ENCODE measurements around the gene AGK. TPM values are rescaled to one million over a fixed set of nuclear protein-coding genes. Genes with fewer than 3 reads are reported as not detected.
A peak's percentile ranks its signal among the peaks of the same experiment; 100 is the strongest.
"Not testable (repeated sequence)": the region's sequence is repeated elsewhere in the genome, so short reads cannot be mapped to it uniquely, and the experiment has no call there.

AGK gene
- polyA plus RNA-seq, 3 donors from 2014 or later = 104 to 125 (median 108) TPM

- H3K4me1 Mint-ChIP-seq = peaks cover 73 to 96% of the 10 kb centered on the region in 2 donors
- peaks cover 6 to 8% (median 6%) of the 10 kb centered on the region in 3 donors for H3K27me3 Mint-ChIP-seq (ENCODE audit: low read depth in 3 of 3)
- H3K9me3 Mint-ChIP-seq = peaks cover 0 to 7% (median under 1%) of the 10 kb centered on the region in 6 donors
- H3K36me3 Mint-ChIP-seq = peaks cover 40 to 67% (median 51%) of the 10 kb centered on the region in 3 donors
- DNase-seq = no peak
- peak overlapping the region in 1 of 5 donors; percentile 9 for H3K4me3 Mint-ChIP-seq
- H3K27ac Mint-ChIP-seq = peak overlapping the region; percentile 18 to 81 (median 61)
Observed at GRCh38 chr7:141562036-141562435, 10.8 kb downstream of the AGK start.

GRCh38 chr7:141562543-141562942 lies 11.3 kb downstream of the AGK start:
- DNase-seq = no peak
- peaks cover 68 to 96% of the 10 kb centered on the region in 2 donors for H3K4me1 Mint-ChIP-seq
- H3K27ac Mint-ChIP-seq = peak overlapping the region in 4 of 6 donors; percentile 18 to 81 (median 61)
- H3K36me3 Mint-ChIP-seq = peaks cover 41 to 66% (median 49%) of the 10 kb centered on the region in 3 donors
- H3K4me3 Mint-ChIP-seq = no peak overlapping the region
- peaks cover 0 to 7% (median under 1%) of the 10 kb centered on the region in 6 donors for H3K9me3 Mint-ChIP-seq
- H3K27me3 Mint-ChIP-seq (ENCODE audit: low read depth in 3 of 3) = peaks cover 6 to 8% (median 6%) of the 10 kb centered on the region in 3 donors

DNA sequence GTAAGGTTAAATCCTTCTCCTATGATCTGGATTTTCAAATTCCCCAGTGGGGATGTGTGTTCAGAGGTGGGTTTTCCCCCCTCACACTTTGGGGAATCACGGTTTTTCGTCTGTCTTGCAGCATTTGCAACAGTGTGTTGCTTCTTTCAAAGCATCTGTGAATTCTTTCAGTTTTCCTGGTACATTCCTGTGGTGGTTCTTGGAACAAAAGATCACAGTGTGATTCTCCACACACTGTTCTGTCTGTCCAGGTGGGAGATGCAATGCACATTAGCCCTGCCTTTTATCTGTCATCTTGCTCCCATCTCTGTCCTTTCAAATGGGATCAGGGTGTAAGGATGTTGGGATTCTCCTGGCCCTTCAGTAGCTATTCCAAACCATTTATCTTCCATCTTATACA lies 11.8 kb downstream of the AGK start:
- Mint-ChIP-seq H3K9me3 (peaks cover 0 to 7% (median under 1%) of the 10 kb centered on the region in 6 donors), H3K36me3 (peaks cover 41 to 68% (median 49%) of the 10 kb centered on the region in 3 donors), H3K4me3 (peak overlapping the region in 1 of 5 donors; percentile 7), H3K27ac (peak overlapping the region in 4 of 6 donors; percentile 8 to 90 (median 8)), H3K4me1 (peaks cover 63 to 96% of the 10 kb centered on the region in 2 donors), H3K27me3 (ENCODE audit: low read depth in 3 of 3) (peaks cover 6 to 8% (median 6%) of the 10 kb centered on the region in 3 donors)
- DNase-seq = no peak

GRCh38 chr7:141563956-141564623 lies 12.9 kb downstream of the AGK start:
- H3K9me3 Mint-ChIP-seq = peaks cover 0 to 7% (median 0%) of the 10 kb centered on the region in 6 donors
- no peak for DNase-seq
- H3K4me3 Mint-ChIP-seq = no peak overlapping the region
- H3K27me3 Mint-ChIP-seq (ENCODE audit: low read depth in 3 of 3) = peaks cover 0 to 2% (median 0%) of the 10 kb centered on the region in 3 donors
- H3K4me1 Mint-ChIP-seq = peaks cover 52 to 89% of the 10 kb centered on the region in 2 donors
- peak overlapping the region; percentile 58 to 90 (median 70) for H3K27ac Mint-ChIP-seq
- peaks cover 41 to 72% (median 50%) of the 10 kb centered on the region in 3 donors for H3K36me3 Mint-ChIP-seq

- peaks cover 36 to 76% of the 10 kb centered on the region in 2 donors for H3K4me1 Mint-ChIP-seq
- no peak for DNase-seq
- H3K27me3 Mint-ChIP-seq (ENCODE audit: low read depth in 3 of 3) = no peaks in the 10 kb centered on the region
- no peak overlapping the region for H3K4me3 Mint-ChIP-seq
- no peaks in the 10 kb centered on the region for H3K9me3 Mint-ChIP-seq
- H3K36me3 Mint-ChIP-seq = peaks cover 33 to 66% (median 48%) of the 10 kb centered on the region in 3 donors
- H3K27ac Mint-ChIP-seq = peak overlapping the region in 2 of 6 donors; percentile 7 to 13
Observed at GRCh38 chr7:141567432-141567831, 16.2 kb downstream of the AGK start.

DNA sequence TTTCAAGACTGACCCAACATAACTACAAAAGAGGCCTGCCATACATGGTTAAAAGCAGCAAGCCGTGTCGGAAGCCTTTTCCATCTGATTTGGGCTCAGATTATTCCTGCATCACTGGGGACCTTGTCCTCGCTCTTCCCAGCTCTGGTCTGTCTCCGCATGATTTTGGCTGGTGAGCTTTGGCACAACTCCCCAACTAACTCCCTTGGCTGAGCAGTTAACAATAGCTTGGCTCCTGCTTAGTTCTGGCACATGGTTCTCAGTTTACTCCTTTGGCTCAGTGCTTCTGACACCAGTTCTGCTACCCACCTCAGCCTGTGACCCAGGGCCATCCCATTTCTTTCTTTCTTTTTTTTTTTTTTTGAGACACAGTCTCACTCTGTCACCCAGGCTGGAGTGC lies 17.0 kb downstream of the AGK start:
- peaks cover 35 to 69% (median 53%) of the 10 kb centered on the region in 3 donors for H3K36me3 Mint-ChIP-seq
- no peak overlapping the region for H3K4me3 Mint-ChIP-seq
- H3K27me3 Mint-ChIP-seq (ENCODE audit: low read depth in 3 of 3) = no peaks in the 10 kb centered on the region
- no peak for DNase-seq
- peak overlapping the region in 2 of 6 donors; percentile 25 to 60 for H3K27ac Mint-ChIP-seq
- peaks cover 38 to 73% of the 10 kb centered on the region in 2 donors for H3K4me1 Mint-ChIP-seq
- H3K9me3 Mint-ChIP-seq = no peaks in the 10 kb centered on the region

DNA sequence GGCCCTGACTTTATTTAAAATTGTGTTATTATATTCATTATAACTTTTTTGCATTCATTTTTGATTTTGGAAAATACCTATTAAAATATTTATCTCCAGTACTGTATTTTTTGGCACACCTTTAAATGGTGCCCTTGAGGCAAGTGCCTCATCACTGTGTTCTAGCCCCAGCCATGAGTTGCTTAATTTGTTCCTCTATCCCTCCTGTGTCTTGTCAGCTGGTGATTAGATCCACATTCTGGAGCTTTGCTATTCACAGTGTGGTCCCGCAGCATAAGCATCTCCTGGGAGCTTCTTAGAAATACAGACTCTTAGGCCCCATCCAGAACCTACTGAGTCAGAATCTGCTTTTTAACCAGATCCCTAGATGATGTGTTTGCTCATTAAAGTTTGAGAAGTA lies 19.8 kb downstream of the AGK start:
- H3K27ac Mint-ChIP-seq = no peak overlapping the region
- H3K4me1 Mint-ChIP-seq = peaks cover 20 to 59% of the 10 kb centered on the region in 2 donors
- H3K4me3 Mint-ChIP-seq = no peak overlapping the region
- H3K36me3 Mint-ChIP-seq = peaks cover 40 to 66% (median 59%) of the 10 kb centered on the region in 3 donors
- no peak for DNase-seq
- peaks cover 0 to 2% (median 0%) of the 10 kb centered on the region in 3 donors for H3K27me3 Mint-ChIP-seq (ENCODE audit: low read depth in 3 of 3)
- peaks cover 6 to 22% (median 15%) of the 10 kb centered on the region in 6 donors for H3K9me3 Mint-ChIP-seq

- DNase-seq = no peak
- Mint-ChIP-seq H3K27ac (peak overlapping the region in 3 of 6 donors; percentile 1 to 63 (median 38)), H3K4me3 (no peak overlapping the region), H3K27me3 (ENCODE audit: low read depth in 3 of 3) (peaks cover 0 to 2% (median 0%) of the 10 kb centered on the region in 3 donors), H3K36me3 (peaks cover 34 to 63% (median 58%) of the 10 kb centered on the region in 3 donors), H3K9me3 (peaks cover 12 to 31% (median 22%) of the 10 kb centered on the region in 6 donors), H3K4me1 (peaks cover 19 to 48% of the 10 kb centered on the region in 2 donors)
Observed at GRCh38 chr7:141572175-141572574, 21.0 kb downstream of the AGK start.

DNA sequence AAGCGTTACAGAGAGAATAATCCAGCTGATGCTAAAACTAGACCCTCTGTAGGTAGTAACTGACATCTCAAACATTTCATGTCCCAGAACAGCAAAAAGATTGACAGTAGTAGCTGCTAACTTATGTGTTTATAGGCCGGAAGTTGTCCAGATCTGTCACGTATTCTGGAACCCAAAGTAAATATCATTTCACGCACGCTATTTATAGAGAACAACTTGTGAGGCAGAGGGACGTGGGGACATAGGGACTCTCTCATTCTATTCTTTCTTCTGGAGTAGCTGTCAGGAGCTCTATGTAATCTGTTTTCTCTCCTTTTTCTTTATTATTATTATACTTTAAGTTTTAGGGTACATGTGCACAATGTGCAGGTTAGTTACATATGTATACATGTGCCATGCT lies 22.3 kb downstream of the AGK start:
- no peak overlapping the region for H3K27ac Mint-ChIP-seq
- DNase-seq = no peak

DNA sequence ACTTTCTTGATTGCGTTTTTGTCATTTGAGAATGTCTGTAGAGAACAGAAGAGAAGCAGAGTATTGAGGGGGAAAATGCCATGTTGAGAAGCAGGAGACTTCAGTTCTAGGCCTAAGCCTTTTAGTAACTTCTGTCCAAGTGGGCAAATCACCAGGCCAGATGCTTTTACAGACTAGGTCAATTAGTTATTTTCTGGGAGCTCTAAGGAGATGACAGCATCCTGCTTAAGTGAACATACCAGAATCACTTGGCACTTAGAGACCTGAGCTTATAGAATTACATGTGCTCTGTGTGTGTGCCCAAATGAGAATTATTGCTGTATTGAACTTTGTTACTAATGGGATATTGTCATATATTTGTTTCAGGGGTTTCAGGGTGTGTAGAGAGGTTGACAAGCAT lies 24.0 kb downstream of the AGK start:
- DNase-seq = no peak
- peaks cover 34 to 57% (median 53%) of the 10 kb centered on the region in 3 donors for H3K36me3 Mint-ChIP-seq
- peaks cover 19 to 37% of the 10 kb centered on the region in 2 donors for H3K4me1 Mint-ChIP-seq
- peaks cover 0 to 2% (median 0%) of the 10 kb centered on the region in 3 donors for H3K27me3 Mint-ChIP-seq (ENCODE audit: low read depth in 3 of 3)
- H3K4me3 Mint-ChIP-seq = no peak overlapping the region
- H3K27ac Mint-ChIP-seq = peak overlapping the region in 1 of 6 donors; percentile 17
- H3K9me3 Mint-ChIP-seq = peaks cover 12 to 33% (median 22%) of the 10 kb centered on the region in 6 donors

More for the DNA sequence above, 22.3 kb downstream of the AGK start:
- Mint-ChIP-seq H3K27me3 (ENCODE audit: low read depth in 3 of 3) (peaks cover 0 to 2% (median 0%) of the 10 kb centered on the region in 3 donors), H3K4me3 (no peak overlapping the region), H3K36me3 (peaks cover 34 to 57% (median 56%) of the 10 kb centered on the region in 3 donors), H3K9me3 (peaks cover 12 to 33% (median 22%) of the 10 kb centered on the region in 6 donors), H3K4me1 (peaks cover 19 to 37% of the 10 kb centered on the region in 2 donors)

- no peak overlapping the region for H3K4me3 Mint-ChIP-seq
- peaks cover 34 to 57% (median 53%) of the 10 kb centered on the region in 3 donors for H3K36me3 Mint-ChIP-seq
- H3K9me3 Mint-ChIP-seq = peaks cover 12 to 33% (median 22%) of the 10 kb centered on the region in 6 donors
- H3K27me3 Mint-ChIP-seq (ENCODE audit: low read depth in 3 of 3) = peaks cover 0 to 2% (median 0%) of the 10 kb centered on the region in 3 donors
- DNase-seq = no peak
- peak overlapping the region in 2 of 6 donors; percentile 44 to 58 for H3K27ac Mint-ChIP-seq
- peaks cover 19 to 34% of the 10 kb centered on the region in 2 donors for H3K4me1 Mint-ChIP-seq
Observed at GRCh38 chr7:141575654-141576448, 24.6 kb downstream of the AGK start.

DNA sequence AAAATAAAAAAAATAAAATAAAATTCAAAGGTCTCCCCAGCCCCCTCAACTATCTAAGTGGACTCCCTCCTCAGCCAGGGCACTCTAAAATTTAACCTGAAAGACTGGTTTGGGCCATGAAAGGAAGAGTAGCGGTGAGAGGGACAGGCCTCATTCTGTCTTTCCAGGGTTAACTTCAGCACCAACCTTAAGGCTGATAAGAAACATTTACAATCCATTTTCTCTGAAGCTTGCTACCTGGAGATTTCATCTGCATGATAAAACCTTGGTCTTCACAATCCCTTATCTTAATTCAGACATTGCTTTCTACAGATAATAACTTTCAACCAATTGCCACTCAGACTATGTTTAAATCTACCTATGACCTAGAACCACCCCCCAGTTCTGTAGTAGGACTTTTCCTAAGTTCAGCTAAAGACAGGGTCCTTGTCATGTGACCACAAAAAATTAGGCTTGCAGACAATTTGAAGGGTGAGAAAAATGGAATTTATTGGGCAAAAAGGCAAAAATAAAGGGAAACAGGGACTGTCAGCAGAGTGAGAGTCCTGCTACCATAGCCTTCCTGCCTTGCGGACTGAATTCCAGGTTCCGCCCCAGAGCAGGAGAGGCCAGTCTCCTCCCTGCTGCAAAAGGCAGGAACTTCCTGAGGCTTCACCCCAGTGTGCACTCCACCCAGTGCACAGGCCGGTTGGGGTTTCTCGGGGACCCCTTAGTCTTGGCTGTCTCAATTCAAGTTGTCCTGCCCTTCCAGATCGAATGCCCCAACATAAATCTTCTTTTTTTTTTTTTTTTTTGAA lies 26.0 kb downstream of the AGK start:
- Mint-ChIP-seq H3K4me3 (no peak overlapping the region), H3K36me3 (peaks cover 35 to 46% (median 45%) of the 10 kb centered on the region in 3 donors), H3K27me3 (ENCODE audit: low read depth in 3 of 3) (peaks cover 0 to 2% (median 0%) of the 10 kb centered on the region in 3 donors), H3K27ac (no peak overlapping the region), H3K4me1 (peaks cover 10 to 22% of the 10 kb centered on the region in 2 donors), H3K9me3 (peaks cover 12 to 33% (median 22%) of the 10 kb centered on the region in 6 donors)
- no peak for DNase-seq

DNA sequence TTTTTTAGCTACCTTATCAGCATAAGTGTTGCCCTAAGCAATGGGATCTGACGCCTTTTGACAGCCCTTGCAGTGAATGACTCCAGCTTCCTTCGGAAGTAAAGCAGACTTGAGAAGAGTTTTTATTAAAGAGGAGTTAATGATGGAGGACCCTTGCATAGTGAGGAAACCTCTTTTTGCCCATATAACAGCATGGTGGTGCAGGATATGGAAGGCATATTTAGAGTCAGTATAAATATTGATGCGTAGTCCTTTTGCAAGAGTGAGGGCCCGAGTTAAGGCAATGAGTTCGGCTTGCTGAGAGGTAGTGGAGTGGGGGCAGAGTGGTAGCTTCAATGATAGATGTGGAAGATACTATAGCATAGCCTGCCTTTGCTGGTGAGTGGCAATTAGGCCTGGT lies 28.7 kb downstream of the AGK start:
- Mint-ChIP-seq H3K36me3 (peaks cover 25 to 43% (median 41%) of the 10 kb centered on the region in 3 donors), H3K4me1 (peaks cover 15 to 32% of the 10 kb centered on the region in 2 donors), H3K9me3 (peaks cover 12 to 22% (median 18%) of the 10 kb centered on the region in 6 donors)
- not testable (repeated sequence) for H3K27ac Mint-ChIP-seq; H3K4me3 Mint-ChIP-seq; DNase-seq; H3K27me3 Mint-ChIP-seq (ENCODE audit: low read depth in 3 of 3)
